Uterus (tissue), 2 donors: ENCODE data around the gene LRTM2.

Experiments
- POLR2A ChIP-seq, 2 donors: fragments of 450-650 bp; IDR thresholded peaks; one replicate each; pipeline ENCODE4 v1.6.1; 2016; ENCODE audit warnings: antibody characterized with exemption in 2 of 2, mild to moderate bottlenecking in 1 of 2, moderate library complexity in 1 of 2
- TF ChIP-seq, protein P1 (sequence below), 4 experiments: fragments of 200-600 bp in 2 of 4; fragments of 450-650 bp in 2 of 4; sonication (generic) in 2 of 4; IDR thresholded peaks; one replicate each; pipeline ENCODE4 v1.5.1; 2016 to 2019; ENCODE audit warnings: antibody characterized with exemption in 4 of 4, mild to moderate bottlenecking in 2 of 4, moderate library complexity in 1 of 4

DNA sequence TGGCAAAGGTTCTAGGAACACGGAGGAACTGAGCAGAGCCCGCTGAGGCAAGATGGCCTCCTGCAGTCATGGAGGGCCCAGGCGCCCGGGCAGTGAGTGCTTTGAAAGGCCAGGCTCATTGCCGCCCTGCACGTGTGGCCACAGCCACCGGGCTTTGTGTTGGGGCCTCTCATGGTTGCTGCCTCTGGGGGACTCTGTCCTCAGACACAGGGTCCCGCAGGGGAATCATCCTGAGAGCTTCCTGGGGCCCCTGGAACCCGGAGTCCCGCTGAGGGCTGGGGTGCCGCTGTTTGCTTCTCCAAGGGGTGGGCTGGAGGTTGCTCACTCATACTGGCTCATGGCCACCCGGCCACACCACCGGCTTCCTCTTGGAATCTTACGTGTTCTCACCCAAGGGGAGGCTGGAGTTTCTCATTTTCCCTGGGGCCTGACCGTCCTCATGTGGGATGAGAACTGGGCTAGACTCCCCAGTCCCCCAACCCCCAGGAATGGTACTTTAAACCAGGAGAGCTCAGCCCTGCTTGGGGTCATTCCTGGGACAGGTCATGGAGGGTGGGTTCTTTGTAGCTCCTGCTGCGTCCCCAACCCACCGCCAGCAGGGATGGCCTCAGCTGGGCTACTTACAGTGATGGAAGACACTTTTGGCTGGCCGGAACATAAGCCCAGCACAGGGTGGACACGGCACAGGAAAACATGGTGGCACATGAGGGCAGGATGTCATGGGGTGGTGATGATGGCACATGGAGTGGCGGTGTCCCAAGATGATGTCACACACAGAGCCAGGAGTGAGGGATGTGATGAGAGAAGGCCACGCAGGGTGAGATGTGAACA lies 21.1 kb upstream of the LRTM2 start:
- TF ChIP-seq, protein P1, sequence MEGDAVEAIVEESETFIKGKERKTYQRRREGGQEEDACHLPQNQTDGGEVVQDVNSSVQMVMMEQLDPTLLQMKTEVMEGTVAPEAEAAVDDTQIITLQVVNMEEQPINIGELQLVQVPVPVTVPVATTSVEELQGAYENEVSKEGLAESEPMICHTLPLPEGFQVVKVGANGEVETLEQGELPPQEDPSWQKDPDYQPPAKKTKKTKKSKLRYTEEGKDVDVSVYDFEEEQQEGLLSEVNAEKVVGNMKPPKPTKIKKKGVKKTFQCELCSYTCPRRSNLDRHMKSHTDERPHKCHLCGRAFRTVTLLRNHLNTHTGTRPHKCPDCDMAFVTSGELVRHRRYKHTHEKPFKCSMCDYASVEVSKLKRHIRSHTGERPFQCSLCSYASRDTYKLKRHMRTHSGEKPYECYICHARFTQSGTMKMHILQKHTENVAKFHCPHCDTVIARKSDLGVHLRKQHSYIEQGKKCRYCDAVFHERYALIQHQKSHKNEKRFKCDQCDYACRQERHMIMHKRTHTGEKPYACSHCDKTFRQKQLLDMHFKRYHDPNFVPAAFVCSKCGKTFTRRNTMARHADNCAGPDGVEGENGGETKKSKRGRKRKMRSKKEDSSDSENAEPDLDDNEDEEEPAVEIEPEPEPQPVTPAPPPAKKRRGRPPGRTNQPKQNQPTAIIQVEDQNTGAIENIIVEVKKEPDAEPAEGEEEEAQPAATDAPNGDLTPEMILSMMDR (IDR thresholded peaks at IDR 0.05) = no peak
- no peak for TF ChIP-seq POLR2A (IDR thresholded peaks at IDR 0.05)
